Stomach (tissue), 9 donors: ENCODE results near the gene POP5. TPM values are rescaled to one million over a fixed set of nuclear protein-coding genes. Genes with fewer than 3 reads are reported as not detected.

Experiments used
- DNase-seq, 2 donors: peaks; one replicate each; pipeline versions ENCODE4 v3.0.0 to v3.0.0-alpha.2; 2013 to 2019
- H3K27ac ChIP-seq, 5 donors: fragments of 200-600 bp in 4 of 5; sonication (generic) in 4 of 5; one replicate each; pipeline ENCODE4 v1.5.1; 2013 to 2019; ENCODE audit warnings: mild to moderate bottlenecking in 1 of 5, moderate library complexity in 1 of 5
- H3K27me3 ChIP-seq, 3 donors: fragments of 200-600 bp; sonication (generic); one replicate each; pipeline ENCODE4 v1.5.1; 2017 to 2019; ENCODE audit warnings: mixed run types in 1 of 3
- H3K36me3 ChIP-seq, 4 donors: fragments of 200-600 bp; sonication (generic); 1 replicate in 3 of 4; 2 replicates in 1 of 4; pipeline ENCODE4 v1.5.1; 2016 to 2019
- H3K4me1 ChIP-seq, 4 donors: fragments of 200-600 bp; sonication (generic); one replicate each; pipeline ENCODE4 v1.5.1; 2016 to 2019
- H3K4me3 ChIP-seq, 4 donors: fragments of 200-600 bp; sonication (generic) in 3 of 4; one replicate each; pipeline ENCODE4 v1.5.1; 2016 to 2019; ENCODE audit warnings: mild to moderate bottlenecking in 1 of 4
- H3K9me3 ChIP-seq, 4 donors: fragments of 200-600 bp; sonication (generic); one replicate each; pipeline ENCODE4 v1.5.1; 2016 to 2019
- CTCF ChIP-seq, 7 experiments: fragments of 450-650 bp in 4 of 7; fragments of 200-600 bp in 3 of 7; sonication (generic) in 3 of 7; IDR thresholded peaks; one replicate each; pipeline ENCODE4 v1.5.1; 2016 to 2019; ENCODE audit warnings: antibody characterized with exemption in 7 of 7, control low read depth in 2 of 7, mild to moderate bottlenecking in 1 of 7
- EP300 ChIP-seq: sonication (generic); formaldehyde crosslinking; IDR thresholded peaks from one replicate; pipeline ENCODE4 v1.6.1; 2017; ENCODE audit warnings: antibody characterized with exemption
- POLR2A ChIP-seq, 4 donors: fragments of 450-650 bp; IDR thresholded peaks; one replicate each; pipeline ENCODE4 v1.6.1; 2016; ENCODE audit warnings: antibody characterized with exemption in 4 of 4, control low read depth in 2 of 4, mild to moderate bottlenecking in 1 of 4, moderate library complexity in 1 of 4
- POLR2AphosphoS5 ChIP-seq, 3 donors: sonication (generic); formaldehyde crosslinking; IDR thresholded peaks; one replicate each; pipeline ENCODE4 v1.6.1; 2016; ENCODE audit warnings: antibody characterized with exemption in 3 of 3
- WGBS, 5 donors: extraction: QIAGEN DNeasy Blood & Tissue Kit in 3 of 5; methylation state at CpG; one replicate each; pipeline versions ENCODE4 v1.1.5 to v1.1.7; 2013 to 2018; 5-methylcytosine and 5-hydroxymethylcytosine counted together
- intact Hi-C: fragments of 100-400 bp; cut with DNase I; formaldehyde crosslinking; loops from one replicate; pipeline ENCODE4 v1.15.1; 2023; ENCODE audit warnings: low total_unique reads
- polyA plus RNA-seq, 3 donors: library from polyadenylated mRNA; stranded (reverse); fragments of 200-250 nt; gene quantifications; one replicate each; pipeline ENCODE4 v1.2.3, GENCODE V29; 2013
- total RNA-seq, 5 donors: library from RNA; depleted of rRNA; stranded (reverse); fragments of >200 nt; gene quantifications; one replicate each; pipeline versions ENCODE4 v1.1.0 to v1.2.3, GENCODE V29; 2014 to 2016
- donor health status: healthy with polysubstance abuse.
- donor health status: Bipolar disorder and iron deficiency.
- donor health status: healthy.

The POP5 gene
- total and polyA plus RNA-seq, 8 donors, result 10.5 to 62.3 (median 35.0) TPM

GRCh38 chr12:120590741-120591407 lies 9.7 kb upstream of the POP5 start:
- intact Hi-C loops, result no loop called here
- Histone ChIP-seq H3K9me3 (no peaks in the 10 kb centered on the region), H3K4me1 (no peaks in the 10 kb centered on the region), H3K27ac (peak overlapping the region in 3 of 5 donors; percentile 3 to 57 (median 8)), H3K27me3 (peaks cover 0 to 4% (median 0%) of the 10 kb centered on the region in 3 donors), H3K4me3 (no peak overlapping the region), H3K36me3 (no peaks in the 10 kb centered on the region)
- DNase-seq, result peak in 1 of 2 donors; percentile 58
- peak in 1 of 3 donors; percentile 35 for TF ChIP-seq POLR2AphosphoS5 (IDR thresholded peaks at IDR 0.05)
- no peak for TF ChIP-seq POLR2A (IDR thresholded peaks at IDR 0.05)
- 56 to 65% (median 62%) methylated on average over 6 of the region's 6 CpGs for WGBS, 5 donors

GRCh38 chr12:120588948-120589930 lies 8.0 kb upstream of the POP5 start:
- intact Hi-C loops, result loop anchor here (10.0 kb wide), 1 partner anchor 126 kb away; the partner anchor contains the start of gene UNC119B
- H3K4me3 ChIP-seq, result no peak overlapping the region
- H3K27ac ChIP-seq, result no peak overlapping the region
- peaks cover 0 to 12% (median 0%) of the 10 kb centered on the region in 3 donors for H3K27me3 ChIP-seq
- DNase-seq, result no peak
- no peaks in the 10 kb centered on the region for H3K9me3 ChIP-seq
- WGBS, 5 donors, result 81 to 86% (median 83%) methylated on average over 16 to 17 of the region's 17 CpGs
- H3K4me1 ChIP-seq, result peaks cover 6 to 8% (median 7%) of the 10 kb centered on the region in 4 donors
- H3K36me3 ChIP-seq, result no peaks in the 10 kb centered on the region
- TF ChIP-seq POLR2AphosphoS5 (IDR thresholded peaks at IDR 0.05), result no peak
- no peak for TF ChIP-seq EP300
- TF ChIP-seq POLR2A (IDR thresholded peaks at IDR 0.05), result no peak
- no peak for TF ChIP-seq CTCF (IDR thresholded peaks at IDR 0.05)

GRCh38 chr12:120588371-120588770 lies 7.2 kb upstream of the POP5 start:
- DNase-seq, result no peak
- Histone ChIP-seq H3K27ac (no peak overlapping the region), H3K4me3 (no peak overlapping the region), H3K27me3 (peaks cover 0 to 12% (median 0%) of the 10 kb centered on the region in 3 donors), H3K9me3 (no peaks in the 10 kb centered on the region), H3K36me3 (no peaks in the 10 kb centered on the region), H3K4me1 (peaks cover 13 to 17% (median 15%) of the 10 kb centered on the region in 4 donors)
- TF ChIP-seq POLR2A (IDR thresholded peaks at IDR 0.05) (no peak), EP300 (no peak), POLR2AphosphoS5 (IDR thresholded peaks at IDR 0.05) (no peak), CTCF (IDR thresholded peaks at IDR 0.05) (no peak)
- 92 to 100% (median 96%) methylated on average over 1 of the region's 1 CpG for WGBS, 5 donors
- intact Hi-C loops, result loop anchor here (10.0 kb wide), 1 partner anchor 126 kb away; the partner anchor contains the start of gene UNC119B

- Histone ChIP-seq H3K27me3 (peaks cover 0 to 12% (median 0%) of the 10 kb centered on the region in 3 donors), H3K4me3 (no peak overlapping the region), H3K36me3 (no peaks in the 10 kb centered on the region), H3K9me3 (no peaks in the 10 kb centered on the region), H3K27ac (no peak overlapping the region), H3K4me1 (peaks cover 18 to 28% (median 23%) of the 10 kb centered on the region in 4 donors)
- intact Hi-C loops, result loop anchor here (10.0 kb wide), 1 partner anchor 128 kb away; the partner anchor contains the start of gene UNC119B
- TF ChIP-seq POLR2A (IDR thresholded peaks at IDR 0.05) (no peak), CTCF (IDR thresholded peaks at IDR 0.05) (no peak), POLR2AphosphoS5 (IDR thresholded peaks at IDR 0.05) (no peak), EP300 (no peak)
- no peak for DNase-seq
- WGBS, 5 donors, result 84 to 97% (median 88%) methylated on average over 2 of the region's 2 CpGs
Measured at GRCh38 chr12:120586860-120587259, 5.7 kb upstream of the POP5 start.
